PC-3 (cell line): ENCODE measurements around the gene SCN5A. TPM values are rescaled to one million over a fixed set of nuclear protein-coding genes. Genes with fewer than 3 reads are reported as not detected.

Experiments used
- ATAC-seq: fragments of 200-7000 bp; cut with Tn5 transposase; 2 replicates; pipeline ENCODE4 v1.9.1; 2020; ENCODE audit warnings: mild to moderate bottlenecking, moderate library complexity
- BruUV-seq: library from RNA; stranded (reverse); fragments of 400-500 nt; replicated peaks from 2 replicates; lab custom pipeline; 2021; lab: Mats Ljungman, UMichigan
- CTCF ChIA-PET: fragments of 300-600 bp; sonication (Branson Sonifier 250); formaldehyde crosslinking; loops from one replicate; lab custom pipeline; 2022; ENCODE audit warnings: antibody characterized with exemption; lab: Charles Lee
- POLR2A ChIA-PET: fragments of 300-600 bp; sonication (Branson Sonifier 250); formaldehyde crosslinking; loops from one replicate; lab custom pipeline; 2022; ENCODE audit warnings: antibody characterized with exemption; ENCODE audit not compliant: unreplicated experiment; lab: Charles Lee
- DNase-seq: peaks from one replicate; pipeline ENCODE4 v3.0.0-alpha.2; 2015
- H2AFZ ChIP-seq: fragments of 300-600 bp; sonication (generic); 2 replicates; pipeline ENCODE4 v1.6.0; 2016; ENCODE audit warnings: antibody characterized with exemption, low read length
- H3F3A ChIP-seq: fragments of 300-600 bp; sonication (generic); one replicate; pipeline ENCODE4 v1.6.0; 2017; ENCODE audit warnings: antibody characterized with exemption, low read length, control low read depth, mild to moderate bottlenecking; ENCODE audit not compliant: unreplicated experiment
- H3K27ac ChIP-seq: fragments of 300-600 bp; sonication (generic); 2 replicates; pipeline ENCODE4 v1.5.1; 2016; ENCODE audit warnings: mild to moderate bottlenecking, low read length
- H3K27me3 ChIP-seq: fragments of 300-600 bp; sonication (generic); 2 replicates; pipeline ENCODE4 v1.6.1; 2016; ENCODE audit warnings: low read length, mixed read lengths
- H3K36me3 ChIP-seq: fragments of 300-600 bp; sonication (generic); 2 replicates; pipeline ENCODE4 v1.6.1; 2016; ENCODE audit warnings: low read depth, mixed run types, low read length, mixed read lengths
- H3K4me1 ChIP-seq: fragments of 300-600 bp; sonication (generic); 2 replicates; pipeline ENCODE4 v1.5.1; 2016; ENCODE audit warnings: low read length; ENCODE audit not compliant: insufficient read depth
- H3K4me2 ChIP-seq: fragments of 300-600 bp; sonication (generic); 2 replicates; pipeline ENCODE4 v1.6.0; 2016; ENCODE audit warnings: low read length
- H3K4me3 ChIP-seq: fragments of 300-600 bp; sonication (generic); 2 replicates; pipeline ENCODE4 v1.5.1; 2016; ENCODE audit warnings: mild to moderate bottlenecking, low read length, mixed read lengths
- H3K79me2 ChIP-seq: fragments of 300-600 bp; sonication (generic); 2 replicates; pipeline ENCODE4 v1.6.1; 2017; ENCODE audit warnings: low read length, mixed read lengths
- H3K9ac ChIP-seq: fragments of 300-600 bp; sonication (generic); 2 replicates; pipeline ENCODE4 v1.6.0; 2016; ENCODE audit warnings: mild to moderate bottlenecking, low read length
- H3K9me2 ChIP-seq: fragments of 300-600 bp; sonication (generic); replicated peaks from 2 replicates; pipeline ENCODE4 v1.6.1; 2016; ENCODE audit warnings: mixed run types, low read length, mixed read lengths
- H3K9me3 ChIP-seq: fragments of 300-600 bp; sonication (generic); 2 replicates; pipeline ENCODE4 v1.6.1; 2016; ENCODE audit warnings: low read length, mixed read lengths
- H4K20me1 ChIP-seq: fragments of 300-600 bp; sonication (generic); 2 replicates; pipeline ENCODE4 v1.6.1; 2016; ENCODE audit warnings: low read length, mixed read lengths
- EZH2 ChIP-seq: fragments of 300-600 bp; sonication (generic); IDR thresholded peaks from one replicate; pipeline ENCODE4 v1.6.1; 2017; ENCODE audit warnings: antibody characterized with exemption, mild to moderate bottlenecking, low read length; ENCODE audit not compliant: unreplicated experiment
- EZH2phosphoT487 ChIP-seq: fragments of 300-600 bp; sonication (generic); IDR thresholded peaks from 2 replicates; pipeline ENCODE4 v1.6.1; 2018; ENCODE audit warnings: mild to moderate bottlenecking, antibody characterized with exemption, low read length, borderline replicate concordance
- intact Hi-C: fragments of 100-400 bp; cut with micrococcal nuclease; formaldehyde crosslinking; loops from 2 replicates; pipeline ENCODE4 v1.9.0; 2023
- total RNA-seq: library from RNA; depleted of rRNA; stranded (reverse); fragments of >200 nt; gene quantifications from 2 replicates; pipeline ENCODE4 v1.2.3, GENCODE V29; 2014
- TF ChIP-seq, protein P1 (sequence below): fragments of 300-600 bp; sonication (generic); conservative IDR thresholded peaks from 2 replicates; pipeline ENCODE4 v1.5.1; 2017; ENCODE audit warnings: antibody characterized with exemption, low read depth, mild to moderate bottlenecking, low read length

Gene SCN5A
- total RNA-seq, 1 experiment from 2014 or later = not detected

DNA sequence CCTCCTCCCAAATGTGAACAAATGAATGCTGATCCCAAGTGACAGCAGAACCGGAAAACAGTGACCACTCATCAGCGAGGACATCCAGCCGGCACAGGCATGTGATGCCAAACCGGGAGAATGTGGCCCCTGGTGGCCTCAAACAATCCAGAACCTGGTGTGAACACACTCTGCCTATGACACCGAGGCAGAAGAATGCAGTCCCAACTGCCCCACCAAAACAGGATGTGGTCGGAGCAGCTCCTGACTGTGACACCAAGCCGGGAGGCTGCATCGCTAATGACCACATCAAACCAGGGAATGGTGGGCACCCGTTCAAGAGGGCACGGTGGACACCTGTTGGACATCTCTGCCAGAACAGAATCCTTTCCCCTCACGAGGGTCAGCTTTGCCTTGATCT lies 15.4 kb downstream of the SCN5A start:
- no peaks in the 10 kb centered on the region for H3K36me3 ChIP-seq
- H3K4me1 ChIP-seq = no peaks in the 10 kb centered on the region
- H3K9ac ChIP-seq = no peak overlapping the region
- H3K9me3 ChIP-seq = no peaks in the 10 kb centered on the region
- no peak overlapping the region for H2AFZ ChIP-seq
- no peaks in the 10 kb centered on the region for H3K79me2 ChIP-seq
- ATAC-seq (no peak), DNase-seq (peak; percentile 36)
- intact Hi-C loops = no loop called here
- ChIA-PET POLR2A (no interaction called here), CTCF (no interaction called here)
- no peak overlapping the region for H3K4me3 ChIP-seq
- no peaks in the 10 kb centered on the region for H3K9me2 ChIP-seq
- H3F3A ChIP-seq = no peaks in the 10 kb centered on the region
- H3K4me2 ChIP-seq = no peak overlapping the region
- H4K20me1 ChIP-seq = no peaks in the 10 kb centered on the region
- no peak overlapping the region for H3K27ac ChIP-seq
- peaks cover 68% of the 10 kb centered on the region for H3K27me3 ChIP-seq
- TF ChIP-seq, protein P1, sequence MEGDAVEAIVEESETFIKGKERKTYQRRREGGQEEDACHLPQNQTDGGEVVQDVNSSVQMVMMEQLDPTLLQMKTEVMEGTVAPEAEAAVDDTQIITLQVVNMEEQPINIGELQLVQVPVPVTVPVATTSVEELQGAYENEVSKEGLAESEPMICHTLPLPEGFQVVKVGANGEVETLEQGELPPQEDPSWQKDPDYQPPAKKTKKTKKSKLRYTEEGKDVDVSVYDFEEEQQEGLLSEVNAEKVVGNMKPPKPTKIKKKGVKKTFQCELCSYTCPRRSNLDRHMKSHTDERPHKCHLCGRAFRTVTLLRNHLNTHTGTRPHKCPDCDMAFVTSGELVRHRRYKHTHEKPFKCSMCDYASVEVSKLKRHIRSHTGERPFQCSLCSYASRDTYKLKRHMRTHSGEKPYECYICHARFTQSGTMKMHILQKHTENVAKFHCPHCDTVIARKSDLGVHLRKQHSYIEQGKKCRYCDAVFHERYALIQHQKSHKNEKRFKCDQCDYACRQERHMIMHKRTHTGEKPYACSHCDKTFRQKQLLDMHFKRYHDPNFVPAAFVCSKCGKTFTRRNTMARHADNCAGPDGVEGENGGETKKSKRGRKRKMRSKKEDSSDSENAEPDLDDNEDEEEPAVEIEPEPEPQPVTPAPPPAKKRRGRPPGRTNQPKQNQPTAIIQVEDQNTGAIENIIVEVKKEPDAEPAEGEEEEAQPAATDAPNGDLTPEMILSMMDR = no peak
- TF ChIP-seq EZH2 (no peak), EZH2phosphoT487 (no peak)
- BruUV-seq = no TSS peak

- Histone ChIP-seq H3K9me2 (no peaks in the 10 kb centered on the region), H3K9me3 (no peaks in the 10 kb centered on the region), H3K4me2 (no peak overlapping the region), H2AFZ (no peak overlapping the region), H3K9ac (no peak overlapping the region), H3F3A (no peaks in the 10 kb centered on the region), H3K79me2 (no peaks in the 10 kb centered on the region), H3K4me1 (no peaks in the 10 kb centered on the region), H3K27me3 (peaks cover 63% of the 10 kb centered on the region), H3K4me3 (no peak overlapping the region), H3K36me3 (no peaks in the 10 kb centered on the region), H3K27ac (no peak overlapping the region), H4K20me1 (no peaks in the 10 kb centered on the region)
- no peak for DNase-seq
- ChIA-PET CTCF (no interaction called here), POLR2A (no interaction called here)
- no peak for ATAC-seq
- no peak for TF ChIP-seq EZH2phosphoT487
- TF ChIP-seq, protein P1 = no peak
- TF ChIP-seq EZH2 = no peak
- intact Hi-C loops = no loop called here
- BruUV-seq = no TSS peak
These were observed 16.5 kb downstream of the SCN5A start for GRCh38 chr3:38632989-38633388.

GRCh38 chr3:38630606-38631005 lies 18.9 kb downstream of the SCN5A start:
- no peaks in the 10 kb centered on the region for H4K20me1 ChIP-seq
- no peaks in the 10 kb centered on the region for H3K4me1 ChIP-seq
- H3F3A ChIP-seq = no peaks in the 10 kb centered on the region
- no peak overlapping the region for H3K9ac ChIP-seq
- no peak overlapping the region for H3K4me3 ChIP-seq
- no peaks in the 10 kb centered on the region for H3K9me2 ChIP-seq
- peaks cover 48% of the 10 kb centered on the region for H3K27me3 ChIP-seq
- TF ChIP-seq, protein P1 = no peak
- no peak for TF ChIP-seq EZH2
- no peak for TF ChIP-seq EZH2phosphoT487
- no peak overlapping the region for H3K4me2 ChIP-seq
- intact Hi-C loops = no loop called here
- no peaks in the 10 kb centered on the region for H3K79me2 ChIP-seq
- ChIA-PET POLR2A (no interaction called here), CTCF (interaction anchor here (0.5 kb wide), 1 partner anchor 151 kb away, joined by 3 read pairs; no protein-coding TSS in a partner anchor)
- H3K9me3 ChIP-seq = no peaks in the 10 kb centered on the region
- no peak overlapping the region for H3K27ac ChIP-seq
- ATAC-seq (no peak), DNase-seq (no peak)
- BruUV-seq = no TSS peak
- H2AFZ ChIP-seq = no peak overlapping the region
- H3K36me3 ChIP-seq = no peaks in the 10 kb centered on the region
